Liver (tissue), 9 donors: ENCODE data around the gene LHX2. TPM values are rescaled to one million over a fixed set of nuclear protein-coding genes. Genes with fewer than 3 reads are reported as not detected.

Experiments used
- DNase-seq: peaks from one replicate; pipeline ENCODE4 v3.0.0-alpha.2; 2017; ENCODE audit warnings: low spot score
- H3K27ac ChIP-seq, 2 donors: one replicate each; pipeline ENCODE4 v1.7.0; 2013; ENCODE audit warnings: inconsistent platforms in 2 of 2, low read length in 2 of 2, control low read depth in 1 of 2, low read depth in 1 of 2, mild to moderate bottlenecking in 1 of 2
- H3K27me3 ChIP-seq, 4 donors: one replicate each; pipeline versions ENCODE4 v1.6.1 to v1.7.0; 2013; ENCODE audit warnings: low read length in 3 of 4, inconsistent platforms in 1 of 4, mild to moderate bottlenecking in 1 of 4, moderate library complexity in 1 of 4; ENCODE audit not compliant: control insufficient read depth in 4 of 4, insufficient read depth in 4 of 4
- H3K36me3 ChIP-seq, 4 donors: one replicate each; pipeline versions ENCODE4 v1.6.1 to v1.7.0; 2013; ENCODE audit warnings: low read length in 3 of 4, mild to moderate bottlenecking in 3 of 4, low read depth in 1 of 4, moderate library complexity in 1 of 4; ENCODE audit not compliant: control insufficient read depth in 4 of 4, insufficient read depth in 3 of 4
- H3K4me1 ChIP-seq, 4 donors: one replicate each; pipeline versions ENCODE4 v1.6.1 to v1.7.0; 2013; ENCODE audit warnings: low read length in 3 of 4, mild to moderate bottlenecking in 3 of 4, moderate library complexity in 1 of 4; ENCODE audit not compliant: control insufficient read depth in 4 of 4, insufficient read depth in 4 of 4
- H3K4me3 ChIP-seq, 3 donors: one replicate each; pipeline versions ENCODE4 v1.6.1 to v1.7.0; 2013; ENCODE audit warnings: low read length in 3 of 3, control low read depth in 1 of 3, low read depth in 1 of 3, mild to moderate bottlenecking in 1 of 3
- H3K9ac ChIP-seq, 2 donors: one replicate each; pipeline ENCODE4 v1.7.0; 2013; ENCODE audit warnings: low read length in 2 of 2, mild to moderate bottlenecking in 2 of 2, moderate library complexity in 2 of 2, control low read depth in 1 of 2, low read depth in 1 of 2
- H3K9me3 ChIP-seq, 4 donors: one replicate each; pipeline versions ENCODE4 v1.6.1 to v1.7.0; 2013; ENCODE audit warnings: low read length in 3 of 4; ENCODE audit not compliant: control insufficient read depth in 4 of 4
- EGR1 ChIP-seq, 2 donors: IDR thresholded peaks; 2 replicates each; pipeline ENCODE4 v1.6.1; 2016 to 2018; ENCODE audit warnings: antibody characterized with exemption in 2 of 2, low read depth in 2 of 2
- FOXA1 ChIP-seq: IDR thresholded peaks from 2 replicates; pipeline ENCODE4 v1.6.1; 2016; ENCODE audit warnings: antibody characterized with exemption
- FOXA2 ChIP-seq: IDR thresholded peaks from 2 replicates; pipeline ENCODE4 v1.6.1; 2016; ENCODE audit warnings: antibody characterized with exemption
- GABPA ChIP-seq, 2 donors: IDR thresholded peaks in 1 of 2; conservative IDR thresholded peaks in 1 of 2; 2 replicates each; pipeline ENCODE4 v1.6.1; 2016; ENCODE audit warnings: antibody characterized with exemption in 2 of 2, mild to moderate bottlenecking in 1 of 2, moderate library complexity in 1 of 2
- HNF4A ChIP-seq, 2 donors: conservative IDR thresholded peaks; 2 replicates each; pipeline ENCODE4 v1.6.1; 2016; ENCODE audit warnings: antibody characterized with exemption in 2 of 2, mild to moderate bottlenecking in 2 of 2
- HNF4G ChIP-seq: IDR thresholded peaks from 2 replicates; pipeline ENCODE4 v1.6.1; 2016; ENCODE audit warnings: antibody characterized with exemption
- JUND ChIP-seq, 2 donors: IDR thresholded peaks; 2 replicates each; pipeline ENCODE4 v1.6.1; 2016; ENCODE audit warnings: antibody characterized with exemption in 2 of 2
- MAX ChIP-seq: IDR thresholded peaks from 2 replicates; pipeline ENCODE4 v1.6.1; 2016; ENCODE audit warnings: antibody characterized with exemption
- NR2F2 ChIP-seq: IDR thresholded peaks from 2 replicates; pipeline ENCODE4 v1.6.1; 2016; ENCODE audit warnings: antibody characterized with exemption
- RXRA ChIP-seq, 2 donors: IDR thresholded peaks; 2 replicates each; pipeline ENCODE4 v1.6.1; 2017 to 2018; ENCODE audit warnings: antibody characterized with exemption in 2 of 2, mild to moderate bottlenecking in 1 of 2
- SP1 ChIP-seq: IDR thresholded peaks from 2 replicates; pipeline ENCODE4 v1.6.1; 2018; ENCODE audit warnings: antibody characterized with exemption, mild to moderate bottlenecking
- TAF1 ChIP-seq: conservative IDR thresholded peaks from 2 replicates; pipeline ENCODE4 v1.6.1; 2016; ENCODE audit warnings: antibody characterized with exemption, mild to moderate bottlenecking
- YY1 ChIP-seq: IDR thresholded peaks from 2 replicates; pipeline ENCODE4 v1.6.1; 2016; ENCODE audit warnings: antibody characterized with exemption, mild to moderate bottlenecking
- ZBTB33 ChIP-seq: IDR thresholded peaks from 2 replicates; pipeline ENCODE4 v1.6.1; 2016; ENCODE audit warnings: antibody characterized with exemption
- WGBS: extraction: QIAGEN DNeasy Blood & Tissue Kit; methylation state at CpG from one replicate; pipeline ENCODE4 v1.1.7; 2013; 5-methylcytosine and 5-hydroxymethylcytosine counted together
- polyA plus RNA-seq, 2 donors: library from polyadenylated mRNA; stranded (reverse) in 1 of 2; unstranded in 1 of 2; fragments of 200-250 nt in 1 of 2; fragments of >200 nt in 1 of 2; fragmentation: Nextera tagmentation in 1 of 2; extraction: Ambion mirVana in 1 of 2; gene quantifications; one replicate each; pipeline versions ENCODE4 v1.2.1 to v1.2.3, GENCODE V29; 2013 to 2015
- total RNA-seq, 2 donors: library from RNA; depleted of rRNA; stranded (reverse); fragments of >200 nt; gene quantifications; one replicate each; pipeline ENCODE4 v1.2.3, GENCODE V29; 2014
- TF ChIP-seq, protein P1 (sequence below): fragments of 150-350 bp; IDR thresholded peaks from 2 replicates; pipeline ENCODE4 v1.5.1; 2017; ENCODE audit warnings: improper control_type of control experiment, low read depth, low read length; ENCODE audit not compliant: missing input control
- TF ChIP-seq, protein P2 (sequence below): IDR thresholded peaks from 2 replicates; pipeline ENCODE4 v1.6.1; 2016; ENCODE audit warnings: antibody characterized with exemption
- donor health status: healthy.
- donor health status: healthy.
- donor health status: healthy.
- donor health status: healthy.
- donor health status: healthy.

The LHX2 gene
- total and polyA plus RNA-seq, 4 donors, result 2.0 to 2.5 (median 2.1) TPM

- no peak for DNase-seq
- Histone ChIP-seq H3K36me3 (no peaks in the 10 kb centered on the region), H3K4me3 (no peak overlapping the region), H3K9me3 (peaks cover 0 to 4% (median 0%) of the 10 kb centered on the region in 4 donors), H3K27ac (no peak overlapping the region), H3K4me1 (peaks cover 0 to 18% (median 10%) of the 10 kb centered on the region in 4 donors), H3K9ac (no peak overlapping the region), H3K27me3 (peaks cover 9 to 26% (median 16%) of the 10 kb centered on the region in 4 donors)
- WGBS, result 7% methylated on average over 5 of the region's 5 CpGs
- TF ChIP-seq HNF4G (no peak), HNF4A (conservative IDR thresholded peaks at IDR 0.05) (no peak), ZBTB33 (no peak), RXRA (IDR thresholded peaks at IDR 0.05) (no peak), EGR1 (IDR thresholded peaks at IDR 0.05; ENCODE audit: low read depth in 2 of 2) (no peak), NR2F2 (no peak), MAX (no peak), SP1 (no peak)
- TF ChIP-seq, protein P1, sequence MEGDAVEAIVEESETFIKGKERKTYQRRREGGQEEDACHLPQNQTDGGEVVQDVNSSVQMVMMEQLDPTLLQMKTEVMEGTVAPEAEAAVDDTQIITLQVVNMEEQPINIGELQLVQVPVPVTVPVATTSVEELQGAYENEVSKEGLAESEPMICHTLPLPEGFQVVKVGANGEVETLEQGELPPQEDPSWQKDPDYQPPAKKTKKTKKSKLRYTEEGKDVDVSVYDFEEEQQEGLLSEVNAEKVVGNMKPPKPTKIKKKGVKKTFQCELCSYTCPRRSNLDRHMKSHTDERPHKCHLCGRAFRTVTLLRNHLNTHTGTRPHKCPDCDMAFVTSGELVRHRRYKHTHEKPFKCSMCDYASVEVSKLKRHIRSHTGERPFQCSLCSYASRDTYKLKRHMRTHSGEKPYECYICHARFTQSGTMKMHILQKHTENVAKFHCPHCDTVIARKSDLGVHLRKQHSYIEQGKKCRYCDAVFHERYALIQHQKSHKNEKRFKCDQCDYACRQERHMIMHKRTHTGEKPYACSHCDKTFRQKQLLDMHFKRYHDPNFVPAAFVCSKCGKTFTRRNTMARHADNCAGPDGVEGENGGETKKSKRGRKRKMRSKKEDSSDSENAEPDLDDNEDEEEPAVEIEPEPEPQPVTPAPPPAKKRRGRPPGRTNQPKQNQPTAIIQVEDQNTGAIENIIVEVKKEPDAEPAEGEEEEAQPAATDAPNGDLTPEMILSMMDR, result no peak
Observed at GRCh38 chr9:124001866-124002525, 9.6 kb upstream of the LHX2 start.

- Histone ChIP-seq H3K27ac (no peak overlapping the region), H3K9me3 (peaks cover 0 to 4% (median 0%) of the 10 kb centered on the region in 4 donors), H3K4me1 (peaks cover 4 to 18% (median 12%) of the 10 kb centered on the region in 4 donors), H3K36me3 (no peaks in the 10 kb centered on the region), H3K4me3 (no peak overlapping the region), H3K27me3 (peaks cover 9 to 27% (median 18%) of the 10 kb centered on the region in 4 donors), H3K9ac (no peak overlapping the region)
- no peak for DNase-seq
- TF ChIP-seq FOXA2, result no peak
- no peak for TF ChIP-seq HNF4A (conservative IDR thresholded peaks at IDR 0.05)
- TF ChIP-seq ZBTB33, result no peak
- TF ChIP-seq NR2F2, result no peak
- no peak for TF ChIP-seq SP1
- TF ChIP-seq, protein P2, sequence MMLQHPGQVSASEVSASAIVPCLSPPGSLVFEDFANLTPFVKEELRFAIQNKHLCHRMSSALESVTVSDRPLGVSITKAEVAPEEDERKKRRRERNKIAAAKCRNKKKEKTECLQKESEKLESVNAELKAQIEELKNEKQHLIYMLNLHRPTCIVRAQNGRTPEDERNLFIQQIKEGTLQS, result no peak
- TF ChIP-seq FOXA1, result no peak
- no peak for TF ChIP-seq GABPA (IDR thresholded peaks at IDR 0.05 in 1 of 2, conservative IDR thresholded peaks at IDR 0.05 in 1 of 2)
- TF ChIP-seq YY1, result no peak
- no peak for TF ChIP-seq MAX
- no peak for TF ChIP-seq RXRA (IDR thresholded peaks at IDR 0.05)
- no peak for TF ChIP-seq JUND (IDR thresholded peaks at IDR 0.05)
- TF ChIP-seq HNF4G, result no peak
- no peak for TF ChIP-seq EGR1 (IDR thresholded peaks at IDR 0.05; ENCODE audit: low read depth in 2 of 2)
- TF ChIP-seq TAF1, result no peak
- 9% methylated on average over 4 of the region's 4 CpGs for WGBS
Observed at GRCh38 chr9:124003636-124004349, 7.8 kb upstream of the LHX2 start.
